Natural killer cell (primary cell): ENCODE data around the gene RPL37A. TPM values are rescaled to one million over a fixed set of nuclear protein-coding genes. Genes with fewer than 3 reads are reported as not detected.

ENCODE experiments used
- ATAC-seq, 3 donors: fragments of 150-1000 bp in 2 of 3; fragments of 200-7000 bp in 1 of 3; cut with Tn5 transposase; 1 replicate in 1 of 3; 2 replicates in 2 of 3; pipeline ENCODE4 v1.10.0; 2021; ENCODE audit warnings: mild to moderate bottlenecking in 2 of 3, moderate library complexity in 2 of 3
- DNase-seq, 2 donors: peaks; one replicate each; pipeline versions ENCODE4 v3.0.0 to v3.0.0-alpha.2; 2013 to 2021; ENCODE audit warnings: mixed read lengths in 1 of 2
- H3K27ac ChIP-seq: one replicate; pipeline ENCODE4 v1.5.1; 2013; ENCODE audit warnings: mild to moderate bottlenecking, low read length
- H3K27me3 ChIP-seq: one replicate; pipeline ENCODE4 v1.6.1; 2013; ENCODE audit warnings: low read length; ENCODE audit not compliant: control insufficient read depth, insufficient read depth
- H3K36me3 ChIP-seq: one replicate; pipeline ENCODE4 v1.6.1; 2013; ENCODE audit warnings: low read length; ENCODE audit not compliant: control insufficient read depth, insufficient read depth
- H3K4me1 ChIP-seq: one replicate; pipeline ENCODE4 v1.6.1; 2013; ENCODE audit warnings: low read length; ENCODE audit not compliant: control insufficient read depth, insufficient read depth
- H3K4me3 ChIP-seq: one replicate; pipeline ENCODE4 v1.5.1; 2013; ENCODE audit warnings: low read length
- H3K9me3 ChIP-seq: one replicate; pipeline ENCODE4 v1.6.1; 2013; ENCODE audit warnings: low read length; ENCODE audit not compliant: control insufficient read depth, insufficient read depth
- H3K27ac Mint-ChIP-seq, 2 donors: one replicate each; pipeline ENCODE4 v1.8.0; 2022; ENCODE audit warnings: mild to moderate bottlenecking in 2 of 2, mixed read lengths in 2 of 2, moderate library complexity in 1 of 2
- H3K27me3 Mint-ChIP-seq, 2 donors: one replicate each; pipeline ENCODE4 v1.8.0; 2022; ENCODE audit warnings: low read depth in 2 of 2, mixed read lengths in 2 of 2
- H3K36me3 Mint-ChIP-seq: one replicate; pipeline ENCODE4 v1.8.0; 2022; ENCODE audit warnings: mixed read lengths
- H3K4me1 Mint-ChIP-seq, 2 donors: one replicate each; pipeline ENCODE4 v1.8.0; 2022; ENCODE audit warnings: mixed read lengths in 2 of 2
- H3K4me3 Mint-ChIP-seq: one replicate; pipeline ENCODE4 v1.8.0; 2022; ENCODE audit warnings: mild to moderate bottlenecking, moderate library complexity, mixed read lengths
- H3K9me3 Mint-ChIP-seq, 2 donors: one replicate each; pipeline ENCODE4 v1.8.0; 2022; ENCODE audit warnings: mixed read lengths in 2 of 2
- CTCF ChIP-seq: fragments of 200-600 bp; IDR thresholded peaks from one replicate; pipeline ENCODE4 v1.8.0; 2022; ENCODE audit warnings: antibody characterized with exemption
- WGBS: methylation state at CpG from one replicate; pipeline ENCODE4 v1.1.7; 2013; ENCODE audit warnings: missing lambda C conversion rate; ENCODE audit not compliant: insufficient coverage; 5-methylcytosine and 5-hydroxymethylcytosine counted together
- intact Hi-C: fragments of 100-400 bp; cut with micrococcal nuclease; formaldehyde crosslinking; loops from one replicate; pipeline ENCODE4 v1.14.2; 2022
- total RNA-seq, 4 donors: library from RNA; stranded (reverse); fragments of 120-200 nt in 1 of 4; gene quantifications; one replicate each; pipeline versions ENCODE4 v1.2.3 to v1.2.4, GENCODE V29; 2013 to 2022

Gene RPL37A
- total RNA-seq, 3 donors from 2014 or later (not counting 1 experiment from before 2014, with no cell fraction given) = 1,429 to 1,793 (median 1,744) TPM

GRCh38 chr2:216546641-216547403 is 48.2 kb downstream of the RPL37A start:
- DNase-seq (no peak), ATAC-seq (no peak)
- no peak overlapping the region for H3K27ac ChIP-seq
- H3K9me3 ChIP-seq = no peaks in the 10 kb centered on the region
- no peak overlapping the region for H3K4me3 ChIP-seq
- Mint-ChIP-seq H3K36me3 (no peaks in the 10 kb centered on the region), H3K4me3 (no peak overlapping the region), H3K27ac (no peak overlapping the region), H3K9me3 (no peaks in the 10 kb centered on the region), H3K4me1 (peaks cover 59 to 68% of the 10 kb centered on the region in 2 donors), H3K27me3 (peaks cover 6 to 10% of the 10 kb centered on the region in 2 donors)
- TF ChIP-seq CTCF = no peak
- H3K4me1 ChIP-seq = peaks cover 26% of the 10 kb centered on the region
- 80% methylated on average over 7 of the region's 7 CpGs for WGBS
- intact Hi-C loops = no loop called here
- no peaks in the 10 kb centered on the region for H3K27me3 ChIP-seq
- no peaks in the 10 kb centered on the region for H3K36me3 ChIP-seq

GRCh38 chr2:216548901-216549331 is 50.3 kb downstream of the RPL37A start:
- no peak overlapping the region for H3K4me3 ChIP-seq
- Mint-ChIP-seq H3K4me1 (peaks cover 58 to 63% of the 10 kb centered on the region in 2 donors), H3K27ac (no peak overlapping the region), H3K27me3 (peaks cover 6 to 10% of the 10 kb centered on the region in 2 donors), H3K9me3 (no peaks in the 10 kb centered on the region), H3K4me3 (no peak overlapping the region), H3K36me3 (no peaks in the 10 kb centered on the region)
- H3K27ac ChIP-seq = no peak overlapping the region
- intact Hi-C loops = no loop called here
- H3K4me1 ChIP-seq = peaks cover 23% of the 10 kb centered on the region
- no peak for DNase-seq
- H3K36me3 ChIP-seq = no peaks in the 10 kb centered on the region
- H3K27me3 ChIP-seq = no peaks in the 10 kb centered on the region
- ATAC-seq = no peak
- TF ChIP-seq CTCF = no peak
- no peaks in the 10 kb centered on the region for H3K9me3 ChIP-seq
- 84% methylated on average over 5 of the region's 5 CpGs for WGBS

DNA sequence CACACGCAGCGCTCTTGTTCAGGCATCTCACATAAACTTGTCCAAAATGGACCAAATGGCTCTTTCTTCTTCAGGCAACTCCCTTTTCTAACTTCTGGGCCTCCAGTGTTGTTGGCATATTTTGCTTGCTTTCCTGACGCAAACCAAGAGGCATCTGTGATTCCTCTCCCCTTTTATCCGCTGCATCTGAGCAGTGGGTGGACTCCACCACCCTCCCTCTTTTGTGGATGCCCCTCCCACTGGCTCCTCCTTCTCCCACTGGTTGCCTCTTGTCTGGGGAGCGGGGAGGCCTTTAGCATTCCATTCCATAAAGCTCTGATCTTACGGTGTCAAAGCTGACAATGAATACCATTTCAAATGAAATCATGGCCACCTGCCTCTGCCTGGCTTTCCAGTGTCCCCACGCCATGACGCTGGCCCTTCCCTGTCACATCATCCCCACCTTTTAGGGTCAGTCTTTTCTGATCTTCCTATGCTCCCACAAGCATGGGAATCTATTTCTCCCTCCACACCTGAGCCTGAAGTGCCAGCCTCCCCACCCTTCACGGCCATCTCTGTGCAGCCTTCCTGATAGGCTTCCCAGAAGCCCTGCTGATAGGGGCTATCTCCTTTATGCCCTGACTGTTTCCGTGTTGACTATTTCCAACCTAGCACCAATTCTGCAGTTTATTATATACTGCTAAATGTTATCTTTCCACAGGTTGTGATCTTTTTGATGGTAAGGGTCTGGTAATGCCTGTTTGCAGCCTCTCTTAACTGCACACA is 51.5 kb downstream of the RPL37A start:
- 92% methylated on average over 9 of the region's 10 CpGs for WGBS
- peaks cover 28% of the 10 kb centered on the region for H3K4me1 ChIP-seq
- intact Hi-C loops = no loop called here
- Mint-ChIP-seq H3K9me3 (no peaks in the 10 kb centered on the region), H3K36me3 (no peaks in the 10 kb centered on the region), H3K4me1 (peaks cover 64 to 68% of the 10 kb centered on the region in 2 donors), H3K4me3 (no peak overlapping the region), H3K27me3 (peaks cover 4 to 6% of the 10 kb centered on the region in 2 donors), H3K27ac (peak overlapping the region in 1 of 2 donors; percentile 11)
- no peak overlapping the region for H3K4me3 ChIP-seq
- ATAC-seq (no peak), DNase-seq (no peak)
- H3K27me3 ChIP-seq = no peaks in the 10 kb centered on the region
- H3K9me3 ChIP-seq = no peaks in the 10 kb centered on the region
- no peak overlapping the region for H3K27ac ChIP-seq
- no peak for TF ChIP-seq CTCF
- H3K36me3 ChIP-seq = no peaks in the 10 kb centered on the region
